Medulla oblongata (tissue), 1 donor: ENCODE measurements around the gene VSIG10L2.

Source experiments
- DNase-seq: peaks from one replicate; pipeline ENCODE4 v3.0.0-alpha.2; 2015; ENCODE audit errors: extremely low spot score

The VSIG10L2 gene

DNA sequence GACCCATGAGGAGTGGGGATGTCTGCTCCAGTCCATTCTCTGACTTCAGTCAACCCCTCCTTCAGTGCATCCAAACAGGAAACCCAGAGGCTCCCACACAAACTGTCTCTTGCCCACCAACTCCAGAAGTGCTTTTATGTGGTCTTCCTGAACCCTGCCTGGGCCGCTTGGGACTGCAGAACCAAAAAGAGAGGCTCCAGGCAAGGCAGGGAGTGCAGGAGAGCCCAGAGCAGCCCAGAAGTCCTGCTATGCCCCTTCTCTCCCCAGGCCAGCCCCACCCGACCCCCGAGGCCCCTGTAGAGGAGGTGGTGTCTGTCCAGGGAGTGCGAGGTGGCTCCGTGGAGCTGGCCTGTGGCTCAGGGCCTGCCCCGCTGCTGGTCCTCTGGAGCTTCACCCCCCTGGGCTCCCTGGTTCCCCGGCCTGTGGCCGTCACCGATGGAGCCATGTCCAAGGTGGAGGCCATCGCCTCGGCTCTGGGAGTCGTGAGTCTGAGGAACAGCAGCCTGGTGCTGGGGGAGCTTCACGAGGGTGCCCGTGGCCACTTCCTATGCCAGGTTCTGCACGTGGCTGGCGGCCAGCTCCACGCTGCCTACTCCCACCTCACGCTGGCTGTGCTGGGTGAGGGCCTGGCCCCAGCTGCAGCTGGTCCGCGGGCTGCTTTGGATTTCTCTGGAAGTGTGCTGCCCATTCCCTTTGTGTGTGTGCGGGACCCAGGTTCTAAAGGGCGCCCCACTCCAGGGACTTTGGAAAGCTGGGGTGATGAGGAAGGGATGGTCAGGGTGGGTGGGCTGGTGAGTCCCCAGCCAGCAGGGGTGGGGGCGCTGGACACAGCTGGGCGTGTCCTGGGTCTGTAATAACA, 1.8 kb downstream of the VSIG10L2 start:
- no peak for DNase-seq

DNA sequence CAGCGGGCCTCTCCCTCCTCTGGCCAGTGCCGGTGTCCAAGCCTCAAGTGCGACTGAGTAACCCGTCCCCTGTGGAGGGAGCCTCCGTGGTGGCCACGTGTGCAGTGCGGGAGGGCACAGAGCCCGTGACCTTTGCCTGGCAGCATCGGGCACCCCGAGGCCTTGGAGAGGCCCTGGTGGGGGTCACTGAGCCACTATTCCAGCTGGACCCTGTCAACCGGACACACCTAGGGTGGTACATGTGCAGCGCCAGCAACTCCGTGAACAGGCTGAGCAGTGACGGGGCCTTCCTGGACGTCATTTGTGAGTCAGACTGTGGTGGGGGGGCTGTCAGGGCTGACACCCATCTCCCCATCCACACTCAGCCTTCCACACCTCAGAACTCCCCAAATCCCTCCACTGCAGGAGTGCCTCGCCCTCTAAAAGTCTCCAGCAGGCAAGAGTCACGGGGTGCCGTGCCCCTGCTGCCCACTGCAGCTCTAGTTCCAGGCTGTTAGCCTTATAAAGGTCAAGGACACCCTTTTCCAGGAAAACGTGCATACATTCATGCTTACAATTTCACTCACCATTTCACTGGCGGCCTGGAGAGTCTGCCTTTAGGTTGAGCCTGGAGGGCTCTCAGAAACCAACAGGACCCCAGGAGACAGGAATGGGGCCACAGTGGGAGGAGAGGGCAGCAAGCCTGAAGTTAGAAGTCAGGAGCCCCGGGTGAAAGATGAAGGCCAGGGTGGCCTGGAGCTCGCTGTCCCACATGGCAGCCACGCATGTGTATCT, 2.6 kb downstream of the VSIG10L2 start:
- no peak for DNase-seq

- DNase-seq = no peak
Measured at GRCh38 chr11:125949271-125950177, 3.7 kb downstream of the VSIG10L2 start.

DNA sequence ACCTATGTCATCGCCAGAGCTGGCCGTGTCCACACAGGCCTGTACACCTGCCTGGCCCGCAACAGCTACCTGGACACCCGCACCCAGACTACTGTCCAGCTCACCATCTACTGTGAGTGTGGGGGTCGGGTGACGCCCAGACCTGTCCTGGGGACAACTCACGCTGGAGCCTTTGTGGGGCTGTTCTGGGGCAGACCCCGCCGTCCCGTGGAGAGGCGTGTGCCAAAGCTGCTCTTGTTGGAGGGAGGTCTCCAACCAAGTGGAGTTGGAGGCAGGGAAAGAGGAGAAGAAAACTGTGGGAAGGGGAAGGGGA, 4.3 kb downstream of the VSIG10L2 start:
- no peak for DNase-seq

DNA sequence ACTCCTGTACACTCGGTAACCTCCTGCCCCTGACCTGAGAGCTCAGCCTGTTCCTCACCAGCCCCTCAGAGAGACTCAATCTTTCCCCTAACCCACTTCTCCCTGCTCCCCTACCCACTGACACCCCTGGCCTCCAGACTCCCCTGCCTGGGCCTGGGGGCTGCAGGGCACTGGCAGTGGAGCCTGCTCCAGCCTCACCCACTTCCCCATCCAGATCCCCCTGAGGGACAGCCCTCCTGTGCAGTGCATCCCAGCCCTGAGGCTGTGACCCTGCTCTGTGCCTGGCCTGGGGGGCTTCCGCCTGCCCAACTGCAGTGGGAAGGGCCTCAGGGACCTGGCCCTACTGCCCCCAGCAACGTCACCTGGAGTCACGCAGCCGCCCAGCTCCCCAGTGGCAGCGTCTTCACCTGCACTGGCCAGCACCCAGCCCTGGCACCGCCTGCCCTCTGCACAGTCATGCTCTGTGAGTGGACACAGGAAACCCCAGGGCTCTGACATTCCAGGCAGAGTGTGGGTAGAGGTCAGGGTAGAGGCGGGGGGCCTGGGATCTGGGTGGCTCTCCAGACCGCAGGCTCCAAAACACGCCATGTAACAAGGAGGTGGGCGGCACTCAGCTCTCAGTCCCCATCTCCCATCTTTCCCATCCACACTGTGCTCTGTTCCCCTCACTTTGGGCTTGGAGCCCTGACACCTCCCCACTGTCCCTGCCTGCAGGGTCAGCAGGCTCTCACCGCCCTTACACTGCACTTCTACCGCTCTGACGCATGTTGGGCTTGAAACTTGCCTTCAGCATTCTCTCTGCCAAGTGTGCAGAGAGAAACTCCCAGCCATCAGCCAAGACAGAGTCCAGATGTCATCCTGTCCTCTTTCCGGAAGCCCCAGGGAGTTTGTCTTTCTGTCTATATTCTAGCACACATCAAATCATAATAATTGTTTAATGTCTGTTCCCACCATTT, 5.1 kb downstream of the VSIG10L2 start:
- DNase-seq = no peak

DNA sequence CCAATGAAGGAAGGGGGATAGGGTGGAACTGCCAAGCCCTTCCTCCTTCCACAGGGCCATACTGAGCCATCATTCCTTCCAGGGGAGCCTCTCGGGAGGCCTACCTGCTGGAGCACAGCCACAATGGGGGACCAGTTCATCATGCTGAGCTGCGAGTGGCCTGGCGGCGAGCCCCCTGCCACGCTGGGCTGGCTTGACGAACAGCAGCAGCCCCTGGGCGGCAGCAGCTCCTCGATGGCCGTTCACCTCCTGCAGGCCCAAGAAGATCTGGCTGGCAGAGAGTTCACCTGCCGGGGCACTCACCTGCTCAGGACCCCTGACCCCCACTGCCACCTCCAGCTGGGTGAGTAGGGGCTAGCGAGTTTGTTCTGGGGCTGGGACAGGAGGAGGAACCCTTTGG, 5.9 kb downstream of the VSIG10L2 start:
- no peak for DNase-seq

DNA sequence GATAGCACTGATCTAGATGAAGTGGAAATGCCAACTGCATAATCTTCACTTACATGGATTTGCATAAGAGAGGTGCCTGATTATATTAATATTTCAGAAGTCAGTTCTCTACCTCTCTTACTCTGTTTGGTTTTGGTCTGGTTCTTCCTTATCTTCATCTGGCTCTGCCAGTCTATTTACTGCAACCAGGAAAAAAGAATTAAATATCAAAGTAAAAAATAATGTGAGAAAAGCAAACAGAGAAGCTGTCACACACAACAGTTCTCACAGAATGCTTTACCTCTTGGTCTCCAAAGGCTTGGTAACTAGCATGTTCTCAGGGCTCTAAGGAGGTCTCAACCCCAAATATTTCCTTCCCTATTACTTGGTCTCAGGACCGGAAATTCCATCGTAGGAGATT, 6.7 kb downstream of the VSIG10L2 start:
- no peak for DNase-seq

GRCh38 chr11:125952973-125953372, 7.1 kb downstream of the VSIG10L2 start:
- no peak for DNase-seq

DNA sequence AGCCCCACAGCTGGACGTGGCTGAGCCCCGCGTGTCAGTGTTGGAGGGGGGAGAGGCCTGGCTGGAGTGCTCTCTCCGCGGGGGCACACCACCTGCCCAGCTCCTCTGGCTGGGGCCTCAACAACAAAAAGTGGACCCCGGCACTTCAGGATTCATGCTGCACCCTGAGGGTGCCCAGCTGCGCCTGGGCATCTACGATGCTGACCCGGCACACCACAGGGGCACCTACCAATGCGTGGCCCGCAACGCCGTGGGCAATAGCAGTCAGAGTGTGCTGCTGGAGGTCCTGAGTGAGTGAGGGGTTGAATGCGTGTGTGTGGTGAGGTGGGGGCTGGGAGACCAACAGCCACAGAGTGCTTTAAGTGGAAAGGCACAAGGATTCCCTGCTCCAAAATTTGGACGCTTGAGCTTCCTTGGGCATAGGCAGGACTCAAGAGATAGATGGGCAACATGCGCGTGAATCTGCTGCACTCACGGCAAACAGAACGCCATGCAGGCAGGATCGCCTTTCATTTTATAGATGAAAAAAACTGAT, 7.6 kb downstream of the VSIG10L2 start:
- no peak for DNase-seq

DNA sequence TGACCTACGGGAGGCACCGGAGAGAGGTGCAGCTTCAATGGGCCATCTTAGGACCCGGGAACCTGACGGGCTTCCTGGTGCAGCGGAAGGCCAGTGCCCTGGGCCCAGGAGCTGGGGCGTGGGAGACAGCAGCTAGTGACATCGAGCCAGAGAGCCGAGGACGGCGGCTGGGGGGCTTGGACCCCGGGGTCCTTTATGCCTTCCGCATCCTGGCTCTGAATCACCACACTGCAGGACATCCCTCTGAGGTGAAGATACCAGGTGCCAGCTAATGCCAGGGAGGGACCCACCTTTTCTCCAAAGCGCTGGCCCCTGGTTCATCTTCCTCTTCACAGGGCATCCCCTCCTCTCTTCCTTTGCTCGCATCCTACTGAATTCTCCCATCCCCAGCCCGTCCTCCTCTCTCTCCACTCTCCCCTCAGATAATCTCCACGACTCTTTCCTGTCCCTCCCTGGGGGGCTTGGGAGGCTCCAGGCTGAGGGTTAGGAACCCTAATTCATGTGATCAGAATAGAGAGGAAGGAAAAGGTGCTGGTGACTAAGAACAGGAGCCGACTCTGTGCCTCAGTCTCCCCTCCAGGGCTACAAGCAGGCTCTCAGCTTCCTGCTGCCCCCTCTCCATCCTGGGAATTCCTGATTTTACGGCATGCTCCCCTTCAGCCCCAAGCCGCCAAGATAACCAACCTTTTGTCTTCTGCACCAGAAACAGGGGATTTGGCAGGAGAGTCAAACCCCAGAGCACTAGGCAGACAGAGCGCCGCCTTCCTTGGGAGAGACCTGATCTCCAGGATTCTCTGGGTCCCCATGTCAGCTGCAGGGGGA, 8.5 kb downstream of the VSIG10L2 start:
- DNase-seq = no peak

- DNase-seq = no peak
Measured at GRCh38 chr11:125954945-125955640, 9.2 kb downstream of the VSIG10L2 start.

DNA sequence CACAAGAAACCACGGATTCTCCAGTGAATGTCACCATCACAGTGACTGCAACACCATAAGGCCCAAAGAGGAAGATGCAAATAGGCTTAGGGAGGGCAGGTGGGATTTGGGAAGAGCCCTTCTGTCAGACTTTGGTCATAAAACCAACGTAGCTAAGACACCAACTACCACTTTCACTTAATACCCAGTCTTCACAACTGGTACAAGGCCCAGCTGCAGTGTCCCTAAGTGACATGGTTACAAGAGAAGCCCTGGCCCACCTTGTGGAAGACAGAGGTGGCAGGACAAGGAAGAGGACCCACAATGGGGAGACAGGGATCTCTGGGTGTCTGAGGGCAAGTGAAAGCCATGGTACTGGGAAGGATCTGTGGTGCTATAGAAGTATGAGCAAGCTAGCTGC, 10.0 kb downstream of the VSIG10L2 start:
- DNase-seq = no peak

GRCh38 chr11:125956391-125957134, 10.7 kb downstream of the VSIG10L2 start:
- DNase-seq = peak; percentile 47

DNA sequence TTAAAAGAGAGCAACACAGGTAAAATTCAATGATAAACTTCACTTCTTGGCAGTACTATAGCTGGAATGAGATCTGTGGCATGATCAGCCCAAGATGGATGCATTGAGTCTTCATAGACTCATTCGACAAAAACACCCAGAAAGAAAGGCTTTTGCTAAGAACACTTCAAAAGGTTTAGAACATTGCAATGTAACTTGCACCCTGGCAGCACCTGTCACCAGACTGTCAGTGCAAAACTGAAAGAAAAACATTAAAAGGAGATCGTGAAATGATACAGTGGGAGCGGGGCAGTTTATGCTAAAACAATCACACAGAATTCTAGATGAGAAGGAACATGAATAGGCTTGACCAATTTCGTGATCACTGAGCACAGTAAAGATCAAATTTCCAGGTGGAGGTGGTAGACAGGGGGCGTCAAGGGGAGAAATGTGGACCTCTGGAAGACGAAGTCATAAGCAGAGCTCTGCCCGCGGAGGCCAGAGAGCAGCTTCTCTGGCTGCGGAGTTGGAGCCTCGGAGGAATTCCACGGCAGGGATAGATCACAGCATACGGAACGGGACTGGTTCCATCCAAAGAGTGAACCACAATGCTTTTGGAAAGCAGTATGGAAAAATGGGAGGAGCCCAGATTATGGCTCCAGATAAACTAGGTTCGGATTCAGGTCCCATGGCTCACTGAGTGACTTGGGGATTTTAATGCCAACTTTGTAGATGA, 11.9 kb downstream of the VSIG10L2 start:
- no peak for DNase-seq

- DNase-seq = no peak
Measured at GRCh38 chr11:125958872-125959400, 13.1 kb downstream of the VSIG10L2 start.

GRCh38 chr11:125959511-125959910, 13.7 kb downstream of the VSIG10L2 start:
- DNase-seq = no peak

DNA sequence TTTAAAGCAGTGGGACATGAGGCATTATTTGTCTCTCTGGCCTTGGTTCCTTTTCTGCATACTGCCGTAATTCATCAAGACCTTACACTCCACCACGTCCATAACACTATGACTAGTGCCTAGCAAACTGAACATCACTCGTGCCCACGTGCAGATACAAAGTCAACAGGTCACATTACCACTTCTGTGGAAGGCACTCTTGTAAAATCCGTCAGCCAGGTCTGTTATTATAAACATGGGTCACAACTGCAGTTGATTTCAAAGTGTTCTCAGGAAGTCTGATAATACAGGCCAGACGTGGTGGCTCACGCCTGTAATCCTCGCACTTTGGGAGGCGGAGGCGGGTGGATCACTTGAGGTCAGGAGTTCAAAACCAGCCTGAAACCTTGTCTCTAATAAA, 14.1 kb downstream of the VSIG10L2 start:
- no peak for DNase-seq

- no peak for DNase-seq
Measured at GRCh38 chr11:125960771-125961170, 14.9 kb downstream of the VSIG10L2 start.
